HG02610 (cell line): ENCODE data around the gene TRPM8.
"Not testable (repeated sequence)": the region's sequence is repeated elsewhere in the genome, so short reads cannot be mapped to it uniquely, and the experiment has no call there.

Experiments used
- ATAC-seq: cut with Tn5 transposase; IDR thresholded peaks from one replicate; pipeline ENCODE4 v1.9.1; 2021; ENCODE audit warnings: mild to moderate bottlenecking, moderate library complexity; ENCODE audit not compliant: unreplicated experiment

Gene TRPM8

DNA sequence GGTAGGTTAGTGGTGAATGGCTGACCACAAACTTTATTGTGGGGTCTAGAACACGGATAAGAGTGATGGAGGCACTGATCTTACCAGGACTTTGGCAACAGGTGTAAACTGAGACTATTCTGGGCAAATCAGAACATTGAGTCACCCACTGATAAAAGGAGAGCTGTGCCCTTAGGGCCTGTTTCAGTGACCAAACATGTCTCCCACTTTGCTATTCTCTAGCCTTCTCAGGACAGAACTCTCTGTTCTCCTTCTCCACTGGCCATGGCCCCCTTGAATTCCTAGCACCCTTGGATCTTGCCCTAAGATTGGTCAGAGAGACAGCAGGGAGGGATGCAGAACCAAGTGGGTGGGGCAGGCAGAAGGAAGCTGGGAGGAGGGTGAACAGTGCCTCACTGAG is 18.3 kb downstream of the TRPM8 start:
- ATAC-seq, result no peak

DNA sequence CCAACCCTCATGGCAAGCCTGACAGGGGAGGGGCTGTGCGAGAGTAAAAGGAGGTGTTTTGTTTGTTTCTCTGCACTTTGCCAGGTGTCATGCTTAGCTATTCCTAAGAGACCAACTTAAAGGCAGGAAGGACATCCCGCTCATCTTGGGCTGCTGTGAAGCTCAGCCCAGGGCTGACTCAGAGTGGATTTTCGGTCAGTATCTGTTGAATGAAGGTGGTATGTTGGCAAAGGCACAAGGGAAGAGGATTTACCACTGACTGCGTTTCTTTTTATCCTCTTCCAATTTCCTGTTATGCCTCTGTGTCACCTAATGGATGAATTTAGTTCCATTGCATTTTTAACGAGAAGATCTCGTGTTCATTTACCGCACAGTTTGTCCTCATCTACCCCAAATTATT is 18.9 kb downstream of the TRPM8 start:
- no peak for ATAC-seq

DNA sequence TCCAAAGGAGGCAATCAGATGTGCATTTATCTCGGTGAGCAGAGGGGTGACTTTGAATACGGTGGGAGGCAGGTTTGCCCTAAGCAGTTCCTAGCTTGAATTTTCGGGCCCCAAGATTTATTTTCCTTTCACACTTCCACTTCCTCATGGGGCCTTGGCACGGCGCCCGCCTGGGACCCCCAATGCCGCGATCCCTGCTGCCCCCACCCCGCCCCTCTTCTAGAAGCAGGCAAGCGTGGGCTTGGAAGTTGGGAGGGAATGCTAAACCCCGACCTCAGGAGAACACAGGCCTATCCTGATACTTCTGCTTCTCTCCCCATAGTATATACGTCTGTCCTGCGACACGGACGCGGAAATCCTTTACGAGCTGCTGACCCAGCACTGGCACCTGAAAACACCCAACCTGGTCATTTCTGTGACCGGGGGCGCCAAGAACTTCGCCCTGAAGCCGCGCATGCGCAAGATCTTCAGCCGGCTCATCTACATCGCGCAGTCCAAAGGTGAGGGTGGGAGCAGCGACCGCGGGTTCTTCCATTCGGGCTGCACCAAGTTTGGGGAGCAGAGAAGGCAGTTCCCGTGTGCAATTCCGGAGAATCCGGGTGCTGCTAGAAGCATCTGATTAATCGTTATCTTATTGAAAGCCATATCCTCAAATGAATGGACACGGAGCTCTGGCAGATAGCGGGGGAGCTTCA is 21.6 kb downstream of the TRPM8 start:
- ATAC-seq, result no peak

DNA sequence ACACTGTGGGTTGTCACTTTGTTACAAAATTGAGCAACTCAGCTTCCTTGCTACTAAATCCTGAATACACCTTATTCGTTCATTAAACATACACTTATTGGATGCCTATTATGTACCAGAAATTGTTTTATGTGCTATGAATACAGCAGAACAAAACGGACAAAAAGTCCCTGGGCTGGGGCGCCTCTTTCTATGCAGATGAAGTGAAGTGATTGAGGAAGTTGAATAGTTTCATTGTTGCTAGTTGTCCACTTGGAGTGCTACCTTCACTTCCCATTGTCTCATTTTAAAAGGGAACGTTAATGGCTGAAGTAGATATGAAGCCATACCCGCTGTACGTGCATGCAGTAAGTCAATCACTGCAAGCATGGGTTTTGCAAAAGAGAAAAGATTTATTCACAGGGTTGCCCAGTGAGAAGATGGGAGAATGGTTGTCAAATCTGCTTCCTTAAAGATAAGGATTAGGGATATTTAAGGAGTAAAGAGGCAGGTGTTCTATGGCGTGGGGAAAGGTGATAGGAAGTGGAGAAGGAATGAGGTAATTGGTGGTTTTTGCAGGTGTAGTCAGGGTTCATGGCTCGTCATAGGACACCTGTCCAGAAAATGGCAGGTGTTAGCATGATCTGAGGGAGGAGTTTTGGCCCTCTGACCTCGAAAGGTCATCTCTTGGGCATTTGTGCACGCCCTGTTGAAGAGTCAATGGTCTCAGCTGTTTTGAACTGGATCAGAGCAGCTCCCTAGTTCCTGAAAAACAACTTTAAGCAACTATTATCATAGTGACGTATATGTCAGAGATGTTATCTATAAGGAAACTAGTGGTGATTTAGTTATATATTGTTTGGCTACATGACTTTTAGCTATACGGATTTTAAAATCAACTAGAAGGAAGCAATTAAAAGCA is 23.5 kb downstream of the TRPM8 start:
- ATAC-seq, result no peak

DNA sequence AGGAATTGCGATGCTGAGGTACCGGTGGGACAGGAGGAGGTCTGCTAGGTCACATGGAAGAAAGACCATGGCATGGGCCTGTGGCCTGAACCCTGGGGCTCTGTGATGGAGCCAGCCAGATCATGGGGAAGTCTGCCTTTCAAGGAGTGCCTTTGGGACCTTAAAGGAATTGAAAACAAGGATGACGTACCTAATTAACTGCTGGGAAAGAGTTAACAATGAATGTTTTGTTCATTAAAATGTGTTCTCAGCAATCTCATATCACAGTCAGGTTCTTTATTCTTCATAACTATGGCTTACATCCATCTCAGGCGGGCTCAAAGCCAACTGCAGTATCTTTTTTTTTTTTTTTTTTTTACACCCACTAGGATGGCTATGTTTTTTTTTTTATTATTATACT is 25.6 kb downstream of the TRPM8 start:
- ATAC-seq, result no peak

DNA sequence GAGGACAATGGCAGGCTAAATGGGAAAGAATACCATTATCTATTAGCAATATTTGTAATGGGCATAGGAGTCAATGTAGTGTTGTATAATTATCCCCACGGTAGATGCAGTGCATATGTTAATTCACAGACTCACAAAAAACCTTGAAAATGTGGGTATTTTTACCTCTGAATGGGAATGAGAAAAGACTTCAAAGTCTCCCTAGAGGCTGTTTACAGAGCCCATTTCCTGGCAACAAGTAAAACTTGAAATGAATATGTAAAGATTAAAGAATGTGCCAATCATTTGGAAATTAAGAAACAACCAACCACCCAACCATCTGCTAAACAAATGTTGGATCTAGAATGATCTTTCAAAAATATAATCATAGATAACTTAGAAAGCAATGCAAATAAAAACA is 27.1 kb downstream of the TRPM8 start:
- ATAC-seq, result no peak

DNA sequence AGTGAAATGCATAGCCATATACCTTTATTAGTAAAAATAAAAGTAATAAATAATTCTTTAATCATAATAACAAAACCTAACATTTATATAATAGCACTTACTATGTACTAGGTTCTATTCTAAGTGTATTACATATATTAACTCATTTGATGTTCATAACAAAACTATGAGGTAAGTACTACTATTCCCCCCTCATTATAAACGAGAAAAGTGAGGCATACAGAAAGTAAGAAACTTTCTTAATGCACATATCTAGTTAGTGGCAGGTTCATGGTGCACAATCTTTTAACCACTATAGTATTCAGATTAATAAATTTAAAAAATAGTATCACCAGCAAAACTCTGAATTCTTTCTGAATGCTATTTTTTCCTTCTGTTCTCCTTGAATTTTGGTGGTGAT is 27.5 kb downstream of the TRPM8 start:
- no peak for ATAC-seq

DNA sequence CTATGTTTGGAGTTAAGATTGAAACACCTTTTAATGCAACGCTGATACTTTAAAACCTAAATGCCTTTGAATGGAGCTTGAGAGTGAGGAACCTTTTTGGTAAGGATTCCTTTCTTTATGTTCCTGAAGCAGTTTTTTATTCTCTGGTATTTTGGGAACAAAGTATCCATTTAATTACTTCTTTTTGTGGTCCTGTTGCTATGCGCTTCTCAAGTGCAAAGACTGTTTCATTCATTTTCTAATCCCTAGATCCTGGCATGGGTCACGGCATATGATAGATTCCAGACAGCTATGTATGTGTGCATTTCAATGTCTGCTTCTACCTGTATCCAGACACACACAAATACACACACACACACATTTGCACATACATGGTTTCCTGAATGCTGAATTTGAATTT is 28.0 kb downstream of the TRPM8 start:
- ATAC-seq, result no peak

DNA sequence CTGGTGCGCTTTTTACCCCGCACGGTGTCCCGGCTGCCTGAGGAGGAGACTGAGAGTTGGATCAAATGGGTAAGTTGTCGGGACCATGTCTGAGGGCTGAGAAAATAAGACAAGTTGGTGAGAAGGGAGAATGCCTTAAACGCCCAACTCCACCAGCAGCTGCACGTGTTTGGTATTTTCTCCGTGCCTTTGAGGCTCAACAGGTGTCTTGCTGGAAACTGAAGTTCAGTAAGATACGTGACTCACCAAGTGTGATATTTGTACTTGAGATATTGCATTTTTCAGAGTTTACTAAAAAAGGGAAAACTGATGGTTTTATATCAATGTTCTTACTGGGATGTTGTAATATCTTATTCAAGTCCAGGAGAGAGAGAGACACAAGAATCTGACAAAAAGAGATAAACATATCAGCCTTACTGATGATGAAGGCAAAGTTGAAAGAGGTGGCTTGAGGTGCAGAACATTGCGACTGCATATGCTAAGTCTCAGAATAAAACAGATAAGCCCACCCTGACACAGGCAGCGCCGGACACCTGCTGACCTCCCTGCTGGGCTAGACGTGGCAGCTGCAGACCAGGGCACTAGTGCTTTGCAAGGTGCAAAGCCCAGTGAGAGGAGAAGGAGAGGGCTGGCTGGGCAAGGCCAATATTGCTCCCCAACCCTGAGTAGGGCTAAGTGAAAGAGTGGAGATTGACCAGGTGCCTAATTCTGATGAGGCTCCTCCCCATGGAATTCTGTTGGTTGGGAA is 33.1 kb downstream of the TRPM8 start:
- no peak for ATAC-seq

DNA sequence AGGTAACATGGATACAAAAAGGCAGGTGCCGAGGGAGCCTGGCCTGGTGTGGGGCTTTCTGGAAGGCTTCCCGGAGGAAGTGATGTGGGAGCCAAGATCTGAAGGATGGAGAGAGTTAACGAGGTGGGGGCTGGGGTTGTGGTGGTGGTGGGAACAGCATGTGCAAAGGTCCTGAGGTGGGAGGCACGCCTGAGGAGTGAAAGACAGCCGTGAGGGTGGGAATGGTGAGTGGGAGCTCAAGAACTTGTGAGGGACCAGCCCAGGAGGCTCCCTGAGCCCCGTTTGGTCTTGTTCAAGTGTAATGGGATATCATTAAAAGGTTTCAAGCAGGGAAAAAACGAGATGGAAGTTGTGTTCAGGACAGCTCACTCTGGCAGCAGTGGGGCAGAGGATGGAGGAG is 35.2 kb downstream of the TRPM8 start:
- no peak for ATAC-seq

DNA sequence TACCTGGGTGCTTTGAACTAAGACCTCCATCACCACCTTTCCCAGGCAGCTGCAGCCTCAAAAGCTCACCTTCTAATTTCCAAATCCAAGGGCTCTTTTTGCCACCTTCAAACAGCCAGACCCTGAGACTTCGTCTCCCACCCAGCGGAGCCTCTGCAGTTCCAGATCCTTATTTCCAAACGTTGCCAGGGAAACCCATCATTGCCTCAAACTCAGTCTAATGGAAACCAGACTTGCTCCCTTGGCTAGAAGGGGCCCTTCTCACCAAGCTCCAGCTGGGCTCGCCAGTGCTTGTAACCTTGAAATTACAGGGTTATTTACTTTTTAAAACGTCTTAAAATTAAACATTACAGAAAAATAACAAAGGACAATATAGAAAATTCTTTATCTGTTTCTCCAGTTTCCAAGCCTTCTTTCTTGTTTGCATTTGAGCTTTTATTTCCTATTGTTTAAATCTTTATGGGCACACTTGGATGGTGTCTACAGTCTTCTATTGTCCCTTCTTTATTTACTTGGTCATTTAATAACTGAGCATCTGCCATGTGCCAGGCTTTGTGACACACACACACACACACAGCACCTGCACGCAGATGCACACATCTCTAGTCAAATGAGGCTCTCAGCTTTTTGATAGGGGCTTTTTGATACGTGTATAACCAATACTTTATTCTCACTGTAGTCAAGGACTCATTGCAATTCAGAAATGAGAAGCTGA is 36.1 kb downstream of the TRPM8 start:
- no peak for ATAC-seq

DNA sequence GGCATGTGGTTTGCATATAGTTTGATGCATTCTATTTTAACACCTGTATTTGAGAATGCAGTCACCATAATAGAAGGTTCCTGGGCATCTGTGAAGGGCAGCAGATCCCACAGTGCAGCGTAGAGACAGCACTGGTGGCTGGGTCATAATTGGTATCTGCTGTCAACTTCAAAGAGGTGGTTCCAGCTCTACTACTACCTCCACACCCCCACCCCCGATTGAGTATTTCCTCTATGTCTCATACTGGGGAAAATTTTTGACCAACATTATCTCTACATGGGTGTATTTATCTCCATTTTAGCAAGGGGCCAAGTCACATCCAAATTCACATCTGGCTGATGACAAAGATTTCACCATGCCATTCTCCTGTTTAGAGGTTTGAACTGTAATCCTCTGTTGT is 43.0 kb downstream of the TRPM8 start:
- no peak for ATAC-seq

DNA sequence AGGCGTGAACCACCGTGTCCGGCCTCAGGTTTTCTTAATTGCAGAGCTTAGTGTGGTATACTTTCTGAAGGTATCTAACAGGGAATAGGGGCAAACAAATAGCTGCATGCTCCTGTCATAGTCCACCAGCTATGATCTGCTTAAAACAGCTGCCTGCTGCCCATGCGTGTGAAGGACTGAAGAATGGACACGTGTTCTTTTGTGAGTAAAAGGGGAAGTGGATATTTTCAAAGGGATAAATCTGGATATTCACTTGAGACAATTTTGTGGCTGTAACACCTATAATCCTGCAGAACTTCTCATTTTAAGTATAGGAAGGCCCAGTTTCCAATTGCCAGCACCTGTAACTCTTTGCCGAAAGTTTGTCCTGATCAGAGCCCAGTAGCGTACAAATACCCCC is 44.7 kb downstream of the TRPM8 start:
- no peak for ATAC-seq

DNA sequence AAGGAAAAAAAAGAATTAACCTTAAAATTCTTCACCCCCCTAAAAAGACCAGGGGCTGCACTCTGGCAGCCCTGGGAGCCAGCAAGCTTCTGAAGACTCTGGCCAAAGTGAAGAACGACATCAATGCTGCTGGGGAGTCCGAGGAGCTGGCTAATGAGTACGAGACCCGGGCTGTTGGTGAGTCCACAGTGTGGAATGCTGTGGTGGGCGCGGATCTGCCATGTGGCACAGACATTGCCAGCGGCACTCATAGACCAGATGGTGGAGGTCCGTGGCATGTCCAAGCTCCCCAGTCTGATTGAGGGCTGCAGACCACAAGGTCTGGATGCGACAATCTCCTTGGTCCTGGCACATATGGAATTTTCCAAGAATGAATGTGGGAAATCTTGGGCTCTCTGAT is 47.4 kb downstream of the TRPM8 start:
- ATAC-seq, result no peak

DNA sequence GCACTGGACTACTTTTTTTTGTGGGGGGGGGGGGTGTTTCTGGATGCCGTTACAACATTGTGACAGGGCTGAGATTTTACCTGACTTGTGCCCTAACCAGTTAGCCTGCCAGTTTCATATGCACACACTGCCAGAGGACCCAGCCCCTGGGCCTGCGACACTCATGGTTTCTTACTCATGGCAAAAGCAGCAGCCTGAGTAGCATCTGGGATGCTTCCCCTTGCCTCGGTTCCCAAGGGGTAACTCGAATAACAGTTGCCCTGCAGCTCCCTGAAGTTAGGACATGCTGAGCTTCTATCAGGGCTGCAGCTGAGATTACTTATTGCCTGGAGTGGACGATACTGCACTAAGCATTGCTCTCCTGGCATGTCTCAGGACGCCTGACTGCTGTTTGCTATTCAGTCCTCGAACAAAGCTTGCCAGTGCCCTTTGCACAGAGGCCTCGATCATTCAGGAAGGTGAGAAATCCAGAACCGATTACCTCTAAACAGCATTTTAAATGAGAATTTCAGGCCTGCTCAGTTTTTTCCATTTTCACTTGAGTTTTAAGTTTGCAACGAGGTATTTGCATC is 47.9 kb downstream of the TRPM8 start:
- ATAC-seq, result no peak

DNA sequence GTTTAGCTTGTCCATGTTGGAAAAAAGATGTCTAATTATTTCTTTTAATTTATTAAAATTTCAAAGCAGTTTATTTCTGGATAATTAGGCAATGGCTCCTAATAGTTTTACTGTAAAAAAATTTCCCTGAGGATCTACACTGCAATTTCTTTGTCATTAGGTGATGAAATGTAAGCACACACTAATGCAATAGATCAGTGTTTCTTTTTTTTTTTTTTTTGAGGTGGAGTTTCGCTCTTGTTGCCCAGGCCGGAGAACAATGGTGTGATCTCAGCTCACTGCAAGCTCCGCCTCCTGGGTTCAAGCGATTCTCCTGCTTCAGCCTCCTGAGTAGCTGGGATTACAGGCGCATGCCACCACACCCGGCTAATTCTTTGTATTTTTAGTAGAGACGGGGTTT is 48.5 kb downstream of the TRPM8 start:
- not testable (repeated sequence) for ATAC-seq

DNA sequence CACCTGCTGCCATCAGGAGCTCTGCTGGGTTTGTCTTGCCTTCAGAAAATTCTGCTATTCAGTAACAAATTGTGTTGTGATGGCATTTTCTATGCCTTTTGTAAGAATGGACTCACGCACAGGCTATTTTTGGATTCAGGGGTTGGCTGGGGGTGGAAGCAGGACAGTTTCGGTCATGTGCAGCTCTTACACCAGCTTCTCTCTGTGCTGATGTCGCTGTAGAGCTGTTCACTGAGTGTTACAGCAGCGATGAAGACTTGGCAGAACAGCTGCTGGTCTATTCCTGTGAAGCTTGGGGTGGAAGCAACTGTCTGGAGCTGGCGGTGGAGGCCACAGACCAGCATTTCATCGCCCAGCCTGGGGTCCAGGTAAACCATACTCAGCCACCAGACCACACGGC is 49.2 kb downstream of the TRPM8 start:
- no peak for ATAC-seq

DNA sequence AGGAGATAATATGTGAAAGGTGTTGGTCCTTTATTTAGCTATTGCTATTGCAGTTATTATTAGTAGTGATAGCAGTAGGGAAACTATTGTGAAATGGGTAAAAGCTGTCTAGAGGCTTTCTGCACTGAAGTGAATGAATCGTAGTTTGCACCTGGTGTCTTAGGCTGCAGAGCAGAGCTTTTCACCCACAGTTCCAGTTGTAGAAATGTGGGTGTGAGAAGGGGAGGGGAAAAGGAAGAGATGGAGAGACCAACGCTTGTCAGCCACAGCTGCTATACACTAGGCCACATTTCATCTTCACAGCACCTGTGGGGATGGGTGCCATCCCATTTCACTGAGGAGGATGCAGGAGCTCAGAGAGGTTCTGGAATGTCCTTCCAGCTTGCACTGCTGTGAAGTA is 50.0 kb downstream of the TRPM8 start:
- no peak for ATAC-seq

DNA sequence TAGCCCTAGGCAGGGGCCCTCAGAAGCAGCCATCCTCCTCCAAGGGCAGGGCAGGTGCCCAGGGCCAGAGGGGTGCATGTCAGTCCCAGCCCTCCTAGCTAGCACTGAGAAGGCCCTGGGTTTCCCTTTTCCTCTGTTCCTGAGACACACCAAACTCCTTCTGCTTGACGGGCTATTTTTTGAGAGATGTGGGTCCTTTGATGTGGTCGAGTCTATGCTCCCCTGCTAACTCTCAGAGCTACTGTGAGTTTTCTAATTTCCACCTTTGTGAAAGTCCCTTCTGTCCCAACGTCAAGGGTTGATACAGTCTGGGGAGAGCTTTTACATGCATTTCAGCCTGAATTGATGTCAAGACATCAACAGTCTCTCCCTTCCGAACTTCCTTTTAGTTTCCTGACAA is 51.4 kb downstream of the TRPM8 start:
- ATAC-seq, result no peak

DNA sequence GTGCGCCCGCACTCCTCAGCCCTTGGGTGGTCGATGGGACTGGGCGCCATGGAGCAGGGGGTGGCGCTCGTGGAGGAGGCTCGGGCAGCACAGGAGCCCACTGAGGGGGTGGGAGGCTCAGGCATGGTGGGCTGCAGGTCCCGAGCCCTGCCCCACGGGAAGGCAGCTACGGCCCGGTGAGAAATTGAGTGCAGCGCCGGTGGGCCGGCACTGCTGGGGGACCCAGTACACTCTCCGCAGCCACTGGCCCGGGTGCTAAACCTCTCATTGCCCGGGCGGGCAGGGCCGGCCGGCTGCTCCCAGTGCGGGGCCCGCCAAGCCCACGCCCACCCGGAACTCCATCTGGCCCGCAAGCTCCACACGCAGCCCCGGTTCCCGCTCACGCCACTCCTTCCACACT is 55.3 kb downstream of the TRPM8 start:
- not testable (repeated sequence) for ATAC-seq
